Activated naive CD4-positive, alpha-beta T cell treated with anti-CD3 and anti-CD28 coated beads, Interleukin-2, amount 10 ng/mL, durations not matched to agents 7 days and 5 days (primary cell): ENCODE measurements around the gene NRIP1.

ENCODE experiments used
- CTCF ChIA-PET: fragments of 350-600 bp; sonication (Branson Sonifier 250); formaldehyde crosslinking; loops from one replicate; lab custom pipeline; 2021; ENCODE audit warnings: antibody characterized with exemption; lab: Charles Lee
- DNase-seq: peaks from one replicate; pipeline ENCODE4 v3.0.0-alpha.2; 2020
- H3K27ac Mint-ChIP-seq: one replicate; pipeline ENCODE4 v1.8.0; 2021; ENCODE audit warnings: mild to moderate bottlenecking, moderate library complexity, mixed read lengths
- H3K27me3 Mint-ChIP-seq: one replicate; pipeline ENCODE4 v1.8.0; 2021; ENCODE audit warnings: mild to moderate bottlenecking, mixed read lengths
- H3K36me3 Mint-ChIP-seq: one replicate; pipeline ENCODE4 v1.8.0; 2021; ENCODE audit warnings: mixed read lengths
- H3K4me1 Mint-ChIP-seq: one replicate; pipeline ENCODE4 v1.8.0; 2021; ENCODE audit warnings: mixed read lengths
- H3K4me3 Mint-ChIP-seq: one replicate; pipeline ENCODE4 v1.8.0; 2021; ENCODE audit warnings: mild to moderate bottlenecking, moderate library complexity, mixed read lengths
- H3K9me3 Mint-ChIP-seq: one replicate; pipeline ENCODE4 v1.8.0; 2021; ENCODE audit warnings: mixed read lengths

NRIP1 gene

GRCh38 chr21:15000081-15000480, 64.7 kb downstream of the NRIP1 start:
- Mint-ChIP-seq H3K27me3 (no peaks in the 10 kb centered on the region), H3K27ac (no peak overlapping the region), H3K9me3 (no peaks in the 10 kb centered on the region), H3K36me3 (no peaks in the 10 kb centered on the region), H3K4me1 (peaks cover 17% of the 10 kb centered on the region), H3K4me3 (no peak overlapping the region)
- CTCF ChIA-PET, result no interaction called here
- DNase-seq, result no peak

GRCh38 chr21:14998784-14999183, 66.0 kb downstream of the NRIP1 start:
- CTCF ChIA-PET, result no interaction called here
- peaks cover 5% of the 10 kb centered on the region for H3K4me1 Mint-ChIP-seq

GRCh38 chr21:14998336-14998735, 66.5 kb downstream of the NRIP1 start:
- H3K4me3 Mint-ChIP-seq, result no peak overlapping the region
- H3K27ac Mint-ChIP-seq, result no peak overlapping the region
- no peaks in the 10 kb centered on the region for H3K9me3 Mint-ChIP-seq
- CTCF ChIA-PET, result no interaction called here
- DNase-seq, result no peak
- H3K36me3 Mint-ChIP-seq, result no peaks in the 10 kb centered on the region
- H3K4me1 Mint-ChIP-seq, result peaks cover under 1% of the 10 kb centered on the region
- H3K27me3 Mint-ChIP-seq, result no peaks in the 10 kb centered on the region

More at GRCh38 chr21:14998784-14999183, 66.0 kb downstream of the NRIP1 start:
- Mint-ChIP-seq H3K9me3 (no peaks in the 10 kb centered on the region), H3K27ac (no peak overlapping the region), H3K27me3 (no peaks in the 10 kb centered on the region), H3K4me3 (no peak overlapping the region), H3K36me3 (no peaks in the 10 kb centered on the region)
- DNase-seq, result no peak

GRCh38 chr21:14995695-14996490, 68.9 kb downstream of the NRIP1 start:
- Mint-ChIP-seq H3K4me3 (no peak overlapping the region), H3K27me3 (no peaks in the 10 kb centered on the region), H3K27ac (no peak overlapping the region), H3K4me1 (no peaks in the 10 kb centered on the region), H3K36me3 (peaks cover 6% of the 10 kb centered on the region), H3K9me3 (no peaks in the 10 kb centered on the region)
- no peak for DNase-seq
- CTCF ChIA-PET, result interaction anchor here (0.7 to 0.8 kb wide), 2 partner anchors 25 to 489 kb away, joined by 3 read pairs; no protein-coding TSS in a partner anchor

GRCh38 chr21:14995226-14995625, 69.6 kb downstream of the NRIP1 start:
- CTCF ChIA-PET, result interaction anchor here (0.7 kb wide), 1 partner anchor 24 kb away, joined by 3 read pairs; no protein-coding TSS in a partner anchor
- H3K36me3 Mint-ChIP-seq, result peaks cover 6% of the 10 kb centered on the region
- DNase-seq, result no peak
- no peaks in the 10 kb centered on the region for H3K9me3 Mint-ChIP-seq
- no peaks in the 10 kb centered on the region for H3K4me1 Mint-ChIP-seq
- no peak overlapping the region for H3K27ac Mint-ChIP-seq
- no peak overlapping the region for H3K4me3 Mint-ChIP-seq
- no peaks in the 10 kb centered on the region for H3K27me3 Mint-ChIP-seq

- Mint-ChIP-seq H3K27ac (no peak overlapping the region), H3K4me1 (peaks cover 7% of the 10 kb centered on the region), H3K36me3 (peaks cover 6% of the 10 kb centered on the region), H3K9me3 (no peaks in the 10 kb centered on the region), H3K27me3 (no peaks in the 10 kb centered on the region), H3K4me3 (no peak overlapping the region)
- CTCF ChIA-PET, result no interaction called here
- DNase-seq, result no peak
These were observed 71.7 kb downstream of the NRIP1 start for GRCh38 chr21:14993115-14993514.

GRCh38 chr21:14991957-14992356, 72.8 kb downstream of the NRIP1 start:
- Mint-ChIP-seq H3K4me3 (no peak overlapping the region), H3K4me1 (peaks cover 7% of the 10 kb centered on the region), H3K27ac (no peak overlapping the region), H3K36me3 (peaks cover 6% of the 10 kb centered on the region), H3K9me3 (no peaks in the 10 kb centered on the region), H3K27me3 (no peaks in the 10 kb centered on the region)
- DNase-seq, result no peak
- CTCF ChIA-PET, result no interaction called here

- H3K4me3 Mint-ChIP-seq, result no peak overlapping the region
- peaks cover 7% of the 10 kb centered on the region for H3K4me1 Mint-ChIP-seq
- peaks cover 6% of the 10 kb centered on the region for H3K36me3 Mint-ChIP-seq
- no peaks in the 10 kb centered on the region for H3K9me3 Mint-ChIP-seq
- no peak for DNase-seq
- CTCF ChIA-PET, result no interaction called here
- no peak overlapping the region for H3K27ac Mint-ChIP-seq
- H3K27me3 Mint-ChIP-seq, result no peaks in the 10 kb centered on the region
These were observed 75.4 kb downstream of the NRIP1 start for GRCh38 chr21:14989359-14989758.

- Mint-ChIP-seq H3K27ac (no peak overlapping the region), H3K4me3 (no peak overlapping the region), H3K27me3 (no peaks in the 10 kb centered on the region), H3K9me3 (no peaks in the 10 kb centered on the region), H3K4me1 (peaks cover 7% of the 10 kb centered on the region), H3K36me3 (peaks cover 9% of the 10 kb centered on the region)
- CTCF ChIA-PET, result no interaction called here
- DNase-seq, result no peak
These were observed 76.0 kb downstream of the NRIP1 start for GRCh38 chr21:14988760-14989159.

- CTCF ChIA-PET, result no interaction called here
- peaks cover 9% of the 10 kb centered on the region for H3K36me3 Mint-ChIP-seq
- no peak overlapping the region for H3K4me3 Mint-ChIP-seq
- no peak for DNase-seq
- peaks cover 7% of the 10 kb centered on the region for H3K4me1 Mint-ChIP-seq
- no peaks in the 10 kb centered on the region for H3K9me3 Mint-ChIP-seq
- no peak overlapping the region for H3K27ac Mint-ChIP-seq
- H3K27me3 Mint-ChIP-seq, result no peaks in the 10 kb centered on the region
These were observed 77.2 kb downstream of the NRIP1 start for GRCh38 chr21:14987370-14988170.

- Mint-ChIP-seq H3K9me3 (no peaks in the 10 kb centered on the region), H3K4me3 (no peak overlapping the region), H3K27me3 (no peaks in the 10 kb centered on the region), H3K27ac (no peak overlapping the region), H3K4me1 (peaks cover 7% of the 10 kb centered on the region), H3K36me3 (peaks cover 3% of the 10 kb centered on the region)
- DNase-seq, result no peak
- CTCF ChIA-PET, result no interaction called here
These were observed 79.5 kb downstream of the NRIP1 start for GRCh38 chr21:14985306-14985705.

- peaks cover 3% of the 10 kb centered on the region for H3K36me3 Mint-ChIP-seq
- H3K27me3 Mint-ChIP-seq, result no peaks in the 10 kb centered on the region
- no peaks in the 10 kb centered on the region for H3K4me1 Mint-ChIP-seq
- no peak overlapping the region for H3K4me3 Mint-ChIP-seq
- no peak overlapping the region for H3K27ac Mint-ChIP-seq
- DNase-seq, result no peak
- H3K9me3 Mint-ChIP-seq, result no peaks in the 10 kb centered on the region
- CTCF ChIA-PET, result interaction anchor here (1.2 kb wide), 1 partner anchor 15 kb away, joined by 3 read pairs; no protein-coding TSS in a partner anchor
These were observed 82.5 kb downstream of the NRIP1 start for GRCh38 chr21:14982336-14982735.

- CTCF ChIA-PET, result no interaction called here
- no peak overlapping the region for H3K4me3 Mint-ChIP-seq
- H3K36me3 Mint-ChIP-seq, result peaks cover 3% of the 10 kb centered on the region
- H3K9me3 Mint-ChIP-seq, result no peaks in the 10 kb centered on the region
- no peaks in the 10 kb centered on the region for H3K27me3 Mint-ChIP-seq
- H3K4me1 Mint-ChIP-seq, result no peaks in the 10 kb centered on the region
- no peak for DNase-seq
- peak overlapping the region; percentile 60 for H3K27ac Mint-ChIP-seq
These were observed 83.6 kb downstream of the NRIP1 start for GRCh38 chr21:14981246-14981645.

GRCh38 chr21:14979264-14979663, 85.5 kb downstream of the NRIP1 start:
- no peaks in the 10 kb centered on the region for H3K9me3 Mint-ChIP-seq
- H3K36me3 Mint-ChIP-seq, result peaks cover 3% of the 10 kb centered on the region
- CTCF ChIA-PET, result no interaction called here
- H3K27me3 Mint-ChIP-seq, result no peaks in the 10 kb centered on the region
- no peak for DNase-seq
- no peak overlapping the region for H3K4me3 Mint-ChIP-seq
- H3K27ac Mint-ChIP-seq, result no peak overlapping the region
- H3K4me1 Mint-ChIP-seq, result no peaks in the 10 kb centered on the region
